Measurements from ENCODE around the gene IFNG.

DNA sequence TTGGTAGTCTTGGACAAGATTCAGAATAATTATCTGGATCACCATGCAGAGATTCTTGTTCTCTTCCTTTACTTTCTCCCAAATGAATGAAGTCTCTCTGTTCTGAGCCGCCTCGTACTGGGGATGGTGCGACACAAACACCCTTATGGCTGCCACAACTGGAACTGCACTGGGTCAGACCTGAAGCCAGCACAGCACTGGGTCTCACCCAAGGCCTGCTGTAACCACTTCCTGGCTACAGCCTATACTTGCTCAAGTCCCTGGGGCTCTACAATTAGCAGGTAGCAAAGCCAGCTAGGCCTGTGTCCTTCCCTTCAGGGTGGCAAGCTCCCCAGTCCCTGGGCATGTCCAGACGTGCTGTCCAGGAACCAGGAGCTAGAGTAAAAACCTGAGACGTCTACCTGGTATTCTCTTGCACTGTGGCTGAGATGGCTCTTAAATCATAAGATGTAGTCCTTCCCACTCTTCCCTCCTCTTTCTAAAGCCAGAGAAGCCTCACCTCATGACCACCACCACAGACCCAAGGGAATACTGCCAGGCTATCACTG lies 27.6 kb downstream of the IFNG start:
- TF ChIP-seq HOXB6 (CRISPR knock-in tag; IDR thresholded peaks at IDR 0.05; ENCODE audit: borderline replicate concordance) (no peak), ZZZ3 (IDR thresholded peaks at IDR 0.05) (no peak), NONO (IDR thresholded peaks at IDR 0.05; ENCODE audit: low read depth in 2 of 2, low read length in 1 of 2) (no peak), SIX5 (IDR thresholded peaks at IDR 0.05; ENCODE audit: borderline replicate concordance in 1 of 2, insufficient read depth in 1 of 2, low read depth in 1 of 2, low read length in 2 of 2) (no peak), TOE1 (IDR thresholded peaks at IDR 0.05; ENCODE audit: borderline replicate concordance) (no peak), TOE1 (CRISPR knock-in tag; IDR thresholded peaks at IDR 0.05; ENCODE audit: borderline replicate concordance, low read depth) (no peak)
- TF ChIP-seq, protein P1, sequence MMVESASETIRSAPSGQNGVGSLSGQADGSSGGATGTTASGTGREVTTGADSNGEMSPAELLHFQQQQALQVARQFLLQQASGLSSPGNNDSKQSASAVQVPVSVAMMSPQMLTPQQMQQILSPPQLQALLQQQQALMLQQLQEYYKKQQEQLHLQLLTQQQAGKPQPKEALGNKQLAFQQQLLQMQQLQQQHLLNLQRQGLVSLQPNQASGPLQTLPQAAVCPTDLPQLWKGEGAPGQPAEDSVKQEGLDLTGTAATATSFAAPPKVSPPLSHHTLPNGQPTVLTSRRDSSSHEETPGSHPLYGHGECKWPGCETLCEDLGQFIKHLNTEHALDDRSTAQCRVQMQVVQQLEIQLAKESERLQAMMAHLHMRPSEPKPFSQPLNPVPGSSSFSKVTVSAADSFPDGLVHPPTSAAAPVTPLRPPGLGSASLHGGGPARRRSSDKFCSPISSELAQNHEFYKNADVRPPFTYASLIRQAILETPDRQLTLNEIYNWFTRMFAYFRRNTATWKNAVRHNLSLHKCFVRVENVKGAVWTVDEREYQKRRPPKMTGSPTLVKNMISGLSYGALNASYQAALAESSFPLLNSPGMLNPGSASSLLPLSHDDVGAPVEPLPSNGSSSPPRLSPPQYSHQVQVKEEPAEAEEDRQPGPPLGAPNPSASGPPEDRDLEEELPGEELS (CRISPR knock-in tag; IDR thresholded peaks at IDR 0.05; ENCODE audit: borderline replicate concordance): no peak
- TF ChIP-seq, protein P2, sequence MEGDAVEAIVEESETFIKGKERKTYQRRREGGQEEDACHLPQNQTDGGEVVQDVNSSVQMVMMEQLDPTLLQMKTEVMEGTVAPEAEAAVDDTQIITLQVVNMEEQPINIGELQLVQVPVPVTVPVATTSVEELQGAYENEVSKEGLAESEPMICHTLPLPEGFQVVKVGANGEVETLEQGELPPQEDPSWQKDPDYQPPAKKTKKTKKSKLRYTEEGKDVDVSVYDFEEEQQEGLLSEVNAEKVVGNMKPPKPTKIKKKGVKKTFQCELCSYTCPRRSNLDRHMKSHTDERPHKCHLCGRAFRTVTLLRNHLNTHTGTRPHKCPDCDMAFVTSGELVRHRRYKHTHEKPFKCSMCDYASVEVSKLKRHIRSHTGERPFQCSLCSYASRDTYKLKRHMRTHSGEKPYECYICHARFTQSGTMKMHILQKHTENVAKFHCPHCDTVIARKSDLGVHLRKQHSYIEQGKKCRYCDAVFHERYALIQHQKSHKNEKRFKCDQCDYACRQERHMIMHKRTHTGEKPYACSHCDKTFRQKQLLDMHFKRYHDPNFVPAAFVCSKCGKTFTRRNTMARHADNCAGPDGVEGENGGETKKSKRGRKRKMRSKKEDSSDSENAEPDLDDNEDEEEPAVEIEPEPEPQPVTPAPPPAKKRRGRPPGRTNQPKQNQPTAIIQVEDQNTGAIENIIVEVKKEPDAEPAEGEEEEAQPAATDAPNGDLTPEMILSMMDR (IDR thresholded peaks at IDR 0.05 in 2 of 3, conservative IDR thresholded peaks at IDR 0.05 in 1 of 3; ENCODE audit: insufficient read depth in 2 of 3, low read depth in 1 of 3, low read length in 3 of 3): no peak
- TF ChIP-seq, protein P3, sequence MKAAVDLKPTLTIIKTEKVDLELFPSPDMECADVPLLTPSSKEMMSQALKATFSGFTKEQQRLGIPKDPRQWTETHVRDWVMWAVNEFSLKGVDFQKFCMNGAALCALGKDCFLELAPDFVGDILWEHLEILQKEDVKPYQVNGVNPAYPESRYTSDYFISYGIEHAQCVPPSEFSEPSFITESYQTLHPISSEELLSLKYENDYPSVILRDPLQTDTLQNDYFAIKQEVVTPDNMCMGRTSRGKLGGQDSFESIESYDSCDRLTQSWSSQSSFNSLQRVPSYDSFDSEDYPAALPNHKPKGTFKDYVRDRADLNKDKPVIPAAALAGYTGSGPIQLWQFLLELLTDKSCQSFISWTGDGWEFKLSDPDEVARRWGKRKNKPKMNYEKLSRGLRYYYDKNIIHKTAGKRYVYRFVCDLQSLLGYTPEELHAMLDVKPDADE (conservative IDR thresholded peaks at IDR 0.05; ENCODE audit: control insufficient read depth, low read depth, low read length): no peak
- TF ChIP-seq, protein P4, sequence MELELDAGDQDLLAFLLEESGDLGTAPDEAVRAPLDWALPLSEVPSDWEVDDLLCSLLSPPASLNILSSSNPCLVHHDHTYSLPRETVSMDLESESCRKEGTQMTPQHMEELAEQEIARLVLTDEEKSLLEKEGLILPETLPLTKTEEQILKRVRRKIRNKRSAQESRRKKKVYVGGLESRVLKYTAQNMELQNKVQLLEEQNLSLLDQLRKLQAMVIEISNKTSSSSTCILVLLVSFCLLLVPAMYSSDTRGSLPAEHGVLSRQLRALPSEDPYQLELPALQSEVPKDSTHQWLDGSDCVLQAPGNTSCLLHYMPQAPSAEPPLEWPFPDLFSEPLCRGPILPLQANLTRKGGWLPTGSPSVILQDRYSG (tag; conservative IDR thresholded peaks at IDR 0.05; ENCODE audit: low read depth): no peak

Measured in K562 (cell line).